Endodermal cell (in vitro differentiated cells): ENCODE data around the gene RASA4B. TPM values are rescaled to one million over a fixed set of nuclear protein-coding genes. Genes with fewer than 3 reads are reported as not detected.
A peak's percentile ranks its signal among the peaks of the same experiment; 100 is the strongest.

Source experiments
- DNase-seq: peaks from one replicate; pipeline ENCODE4 v3.0.0-alpha.2; 2017
- H3K27ac ChIP-seq: 2 replicates; pipeline ENCODE4 v1.5.1; 2013; ENCODE audit warnings: mild to moderate bottlenecking, low read depth, low read length, moderate library complexity
- H3K27me3 ChIP-seq: 2 replicates; pipeline ENCODE4 v1.6.1; 2013; ENCODE audit warnings: mild to moderate bottlenecking, low read length, moderate library complexity; ENCODE audit not compliant: insufficient read depth, control insufficient read depth, poor library complexity, severe bottlenecking
- H3K36me3 ChIP-seq: 2 replicates; pipeline ENCODE4 v1.7.0; 2013; ENCODE audit warnings: mild to moderate bottlenecking, low read length, moderate library complexity; ENCODE audit not compliant: control insufficient read depth, insufficient read depth
- H3K4me1 ChIP-seq: one replicate; pipeline ENCODE4 v1.7.0; 2013; ENCODE audit warnings: low read length; ENCODE audit not compliant: control insufficient read depth, insufficient read depth
- H3K4me3 ChIP-seq: 2 replicates; pipeline ENCODE4 v1.5.1; 2013; ENCODE audit warnings: mild to moderate bottlenecking, low read length, moderate library complexity
- H3K9ac ChIP-seq: 2 replicates; pipeline ENCODE4 v1.6.1; 2013; ENCODE audit warnings: mild to moderate bottlenecking, low read length, moderate library complexity; ENCODE audit not compliant: poor library complexity, severe bottlenecking; ENCODE audit errors: extremely low read depth
- H3K9me3 ChIP-seq: 2 replicates; pipeline ENCODE4 v1.6.1; 2013; ENCODE audit warnings: mild to moderate bottlenecking, low read length, moderate library complexity; ENCODE audit not compliant: control insufficient read depth
- H3K27ac Mint-ChIP-seq: 2 replicates; pipeline ENCODE4 v1.8.0; 2020; ENCODE audit warnings: mixed read lengths
- H3K27me3 Mint-ChIP-seq: 2 replicates; pipeline ENCODE4 v1.8.0; 2021; ENCODE audit warnings: mild to moderate bottlenecking, mixed read lengths; ENCODE audit not compliant: insufficient read depth
- H3K36me3 Mint-ChIP-seq: 2 replicates; pipeline ENCODE4 v1.8.0; 2020; ENCODE audit warnings: low read depth, mixed read lengths
- H3K4me1 Mint-ChIP-seq: 2 replicates; pipeline ENCODE4 v1.8.0; 2020; ENCODE audit warnings: mixed read lengths
- H3K4me3 Mint-ChIP-seq: 2 replicates; pipeline ENCODE4 v1.8.0; 2020; ENCODE audit warnings: mild to moderate bottlenecking, moderate library complexity, mixed read lengths
- H3K9me3 Mint-ChIP-seq: 2 replicates; pipeline ENCODE4 v1.8.0; 2020; ENCODE audit warnings: mild to moderate bottlenecking, mixed read lengths
- WGBS, 2 experiments: methylation state at CpG; one replicate each; pipeline versions ENCODE4 v1.1.5 to v1.1.7; 2013; ENCODE audit warnings: missing lambda C conversion rate in 2 of 2, mixed read lengths in 1 of 2; ENCODE audit not compliant: insufficient coverage in 1 of 2, insufficient read length in 1 of 2; 5-methylcytosine and 5-hydroxymethylcytosine counted together
- microRNA-seq: library from miRNA; unstranded; fragments of <30 nt; microRNA quantifications from one replicate; pipeline ENCODE4 v1.2.0, GENCODE V29; 2020; ENCODE audit warnings: borderline microRNAs expressed
- total RNA-seq, 2 donors: library from RNA; stranded (reverse); fragmentation: NEBNext Ultra II Directional in 1 of 2; extraction: Animal tissue kit (Norgen Biotek cat#: 25700) in 1 of 2; gene quantifications; 2 replicates in 1 of 2; 3 replicates in 1 of 2; pipeline ENCODE4 v1.2.1, GENCODE V29; 2021
- TF ChIP-seq, protein P1 (sequence below): fragments of 200-600 bp; sonication (generic); conservative IDR thresholded peaks from 2 replicates; pipeline ENCODE4 v1.5.0; 2021; ENCODE audit warnings: antibody characterized with exemption, mild to moderate bottlenecking

Gene RASA4B
- total RNA-seq, 2 donors from 2014 or later: 3.5 to 11.5 TPM

DNA sequence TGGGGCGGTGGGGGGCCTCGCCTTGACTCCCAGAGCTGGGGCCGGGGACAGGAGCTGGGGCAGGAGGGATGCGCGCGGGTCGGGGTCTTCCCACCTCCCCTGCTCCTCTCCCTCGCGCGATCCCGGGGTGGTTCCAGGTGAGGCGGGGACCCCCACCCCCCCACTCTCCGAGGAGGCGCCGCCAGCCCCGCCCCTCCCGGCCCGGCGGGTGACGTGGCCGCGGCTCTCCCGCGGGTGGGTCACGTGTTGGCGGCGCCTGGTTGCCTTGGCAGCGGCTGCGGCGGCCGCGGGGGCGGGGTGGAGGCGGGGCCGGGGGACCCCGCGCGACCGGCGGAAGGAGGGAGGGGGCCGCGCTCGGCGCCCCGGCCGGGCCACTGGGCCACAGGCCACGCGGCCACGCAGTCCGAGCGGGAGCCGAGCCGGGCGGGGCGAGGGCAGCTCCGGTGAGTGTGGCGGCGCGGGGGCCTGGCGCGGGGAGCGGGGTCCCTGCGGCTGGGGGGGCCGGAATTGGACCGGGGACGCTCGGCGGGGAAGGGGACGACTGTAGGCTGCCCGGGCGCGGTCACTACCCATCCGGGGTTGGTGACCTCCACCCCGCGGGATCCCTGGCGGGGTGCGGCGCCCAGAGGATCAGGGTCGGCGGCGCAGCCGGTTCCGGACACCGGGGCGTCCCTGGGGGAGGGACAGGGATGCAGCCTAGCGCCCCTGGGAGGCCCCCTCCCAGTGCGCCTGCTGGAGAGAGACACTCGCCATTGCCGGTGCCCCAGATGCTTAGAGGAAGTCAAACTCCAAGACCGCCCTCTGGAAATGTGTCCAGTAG lies 84.1 kb downstream of the RASA4B start, which contains the start of gene ORAI2:
Gene ORAI2, plus strand, starts transcription at position 357 of the 820 bp plus-strand sequence. CDS start 5,382 bp downstream, outside the sequence.
- DNase-seq: peak; percentile 88
- Mint-ChIP-seq H3K36me3 (peaks cover 10% of the 10 kb centered on the region), H3K4me1 (peaks cover 14% of the 10 kb centered on the region), H3K9me3 (no peaks in the 10 kb centered on the region), H3K4me3 (peak within 1 kb of the TSS; percentile 66), H3K27me3 (no peaks in the 10 kb centered on the region), H3K27ac (peak within 1 kb of the TSS; percentile 72)
- Histone ChIP-seq H3K27ac (peak within 1 kb of the TSS; percentile 64), H3K27me3 (no peaks in the 10 kb centered on the region), H3K4me1 (no peaks in the 10 kb centered on the region), H3K9ac (peak within 1 kb of the TSS; percentile 63), H3K36me3 (no peaks in the 10 kb centered on the region), H3K4me3 (peak within 1 kb of the TSS; percentile 84), H3K9me3 (no peaks in the 10 kb centered on the region)
- 1 to 2% methylated on average over 22 to 90 of the region's 90 CpGs for WGBS, 2 experiments
- TF ChIP-seq, protein P1, sequence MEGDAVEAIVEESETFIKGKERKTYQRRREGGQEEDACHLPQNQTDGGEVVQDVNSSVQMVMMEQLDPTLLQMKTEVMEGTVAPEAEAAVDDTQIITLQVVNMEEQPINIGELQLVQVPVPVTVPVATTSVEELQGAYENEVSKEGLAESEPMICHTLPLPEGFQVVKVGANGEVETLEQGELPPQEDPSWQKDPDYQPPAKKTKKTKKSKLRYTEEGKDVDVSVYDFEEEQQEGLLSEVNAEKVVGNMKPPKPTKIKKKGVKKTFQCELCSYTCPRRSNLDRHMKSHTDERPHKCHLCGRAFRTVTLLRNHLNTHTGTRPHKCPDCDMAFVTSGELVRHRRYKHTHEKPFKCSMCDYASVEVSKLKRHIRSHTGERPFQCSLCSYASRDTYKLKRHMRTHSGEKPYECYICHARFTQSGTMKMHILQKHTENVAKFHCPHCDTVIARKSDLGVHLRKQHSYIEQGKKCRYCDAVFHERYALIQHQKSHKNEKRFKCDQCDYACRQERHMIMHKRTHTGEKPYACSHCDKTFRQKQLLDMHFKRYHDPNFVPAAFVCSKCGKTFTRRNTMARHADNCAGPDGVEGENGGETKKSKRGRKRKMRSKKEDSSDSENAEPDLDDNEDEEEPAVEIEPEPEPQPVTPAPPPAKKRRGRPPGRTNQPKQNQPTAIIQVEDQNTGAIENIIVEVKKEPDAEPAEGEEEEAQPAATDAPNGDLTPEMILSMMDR: no peak

Small RNAs within 50 kb of the gene (microRNA-seq; reads per million reads assigned to microRNA genes)
- gene MIR4467: not detected
- gene MIR5090: 0.44 reads per million

Other genes starting within 250 kb of the RASA4B start
- gene SH2B2, start 230.9 kb downstream of the RASA4B start, total RNA-seq: 1 to 10 TPM; 8.0 to 8.7 TPM
- not detected for gene SPDYE6, start 161.3 kb downstream of the RASA4B start, total RNA-seq
- gene PRKRIP1, start 121.4 kb downstream of the RASA4B start, total RNA-seq: 10 to 100 TPM; 30.3 to 35.0 TPM
- 10 to 100 TPM; 24.3 to 26.1 TPM for gene ORAI2, start 84.2 kb downstream of the RASA4B start, total RNA-seq
- 10 to 100 TPM; 16.2 to 17.2 TPM for gene ALKBH4, start 52.9 kb downstream of the RASA4B start, total RNA-seq
- 10 to 100 TPM; 30.9 to 43.5 TPM for gene LRWD1, start 52.8 kb downstream of the RASA4B start, total RNA-seq
- gene POLR2J, start 38.9 kb downstream of the RASA4B start, total RNA-seq: 10 to 100 TPM; 48.6 to 59.0 TPM
- 10 to 100 TPM in 1 of 2 donors, 1 to 10 TPM in 1; 9.8 to 25.5 TPM for gene UPK3BL2, start 25.9 kb upstream of the RASA4B start, total RNA-seq
- not detected for gene SPDYE2, start 33.4 kb upstream of the RASA4B start, total RNA-seq
- 10 to 100 TPM; 24.9 to 42.9 TPM for gene POLR2J3, start 54.8 kb upstream of the RASA4B start, total RNA-seq
- 10 to 100 TPM; 10.9 to 44.0 TPM for gene RASA4, start 99.0 kb upstream of the RASA4B start, total RNA-seq
- gene UPK3BL1, start 125.0 kb upstream of the RASA4B start, total RNA-seq: 10 to 100 TPM; 16.8 to 18.7 TPM
- not detected for gene SPDYE2B, start 132.5 kb upstream of the RASA4B start, total RNA-seq
- gene POLR2J2, start 153.9 kb upstream of the RASA4B start, total RNA-seq: 10 to 100 TPM in 1 of 2 donors, 1 to 10 TPM in 1; 7.0 to 15.5 TPM
- 1 to 10 TPM; 5.6 to 7.8 TPM for gene FAM185A, start 231.2 kb upstream of the RASA4B start, total RNA-seq